PC-9 (cell line): ENCODE data around the gene SPRYD7.
"Not testable (repeated sequence)": the region's sequence is repeated elsewhere in the genome, so short reads cannot be mapped to it uniquely, and the experiment has no call there.

ENCODE experiments used
- EZH2 ChIP-seq: fragments of 200-600 bp; sonication (generic); IDR thresholded peaks from 2 replicates; pipeline ENCODE4 v1.8.0; 2017; ENCODE audit warnings: antibody characterized with exemption, low read depth
- TF ChIP-seq, protein P1 (sequence below): fragments of 200-600 bp; sonication (generic); conservative IDR thresholded peaks from 2 replicates; pipeline ENCODE4 v1.6.1; 2017; ENCODE audit warnings: mixed run types, antibody characterized with exemption, mild to moderate bottlenecking, moderate library complexity

DNA sequence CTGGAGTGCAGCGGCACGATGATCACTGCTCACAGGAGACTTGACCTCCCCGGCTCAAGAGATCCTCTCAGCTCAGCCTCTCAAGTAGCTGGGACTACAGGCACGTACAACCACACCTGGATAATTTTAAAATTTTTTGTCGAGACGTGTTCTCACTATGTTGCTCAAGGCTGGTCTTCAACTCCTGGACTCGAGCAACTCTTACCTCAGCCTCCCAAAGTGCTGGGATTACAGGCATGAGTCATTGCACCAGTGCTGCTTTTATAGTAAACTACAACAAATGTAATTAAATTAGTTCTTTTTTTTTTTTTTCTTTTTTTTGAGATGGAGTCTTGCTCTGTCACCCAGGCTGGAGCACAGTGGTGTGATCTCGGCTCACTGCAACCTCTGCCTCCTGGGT is 18.0 kb downstream of the SPRYD7 start:
- TF ChIP-seq, protein P1, sequence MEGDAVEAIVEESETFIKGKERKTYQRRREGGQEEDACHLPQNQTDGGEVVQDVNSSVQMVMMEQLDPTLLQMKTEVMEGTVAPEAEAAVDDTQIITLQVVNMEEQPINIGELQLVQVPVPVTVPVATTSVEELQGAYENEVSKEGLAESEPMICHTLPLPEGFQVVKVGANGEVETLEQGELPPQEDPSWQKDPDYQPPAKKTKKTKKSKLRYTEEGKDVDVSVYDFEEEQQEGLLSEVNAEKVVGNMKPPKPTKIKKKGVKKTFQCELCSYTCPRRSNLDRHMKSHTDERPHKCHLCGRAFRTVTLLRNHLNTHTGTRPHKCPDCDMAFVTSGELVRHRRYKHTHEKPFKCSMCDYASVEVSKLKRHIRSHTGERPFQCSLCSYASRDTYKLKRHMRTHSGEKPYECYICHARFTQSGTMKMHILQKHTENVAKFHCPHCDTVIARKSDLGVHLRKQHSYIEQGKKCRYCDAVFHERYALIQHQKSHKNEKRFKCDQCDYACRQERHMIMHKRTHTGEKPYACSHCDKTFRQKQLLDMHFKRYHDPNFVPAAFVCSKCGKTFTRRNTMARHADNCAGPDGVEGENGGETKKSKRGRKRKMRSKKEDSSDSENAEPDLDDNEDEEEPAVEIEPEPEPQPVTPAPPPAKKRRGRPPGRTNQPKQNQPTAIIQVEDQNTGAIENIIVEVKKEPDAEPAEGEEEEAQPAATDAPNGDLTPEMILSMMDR: not testable (repeated sequence)
- not testable (repeated sequence) for TF ChIP-seq EZH2
